ENCODE data around the gene CLIC6. TPM values are rescaled to one million over a fixed set of nuclear protein-coding genes. Genes with fewer than 3 reads are reported as not detected.

Gene CLIC6
- total and polyA plus RNA-seq, 2 donors from 2014 or later: 2.1 to 10.1 TPM

GRCh38 chr21:34687065-34687464 is 18.3 kb downstream of the CLIC6 start:
- Histone ChIP-seq H3K4me1 (ENCODE audit: control insufficient read depth in 2 of 3, insufficient read depth in 2 of 3, low read depth in 1 of 3, low read length in 3 of 3) (no peaks in the 10 kb centered on the region), H3K27me3 (ENCODE audit: control insufficient read depth, insufficient read depth, low read length) (no peaks in the 10 kb centered on the region), H3K36me3 (ENCODE audit: control insufficient read depth in 2 of 3, insufficient read depth in 3 of 3, low read length in 3 of 3) (no peaks in the 10 kb centered on the region), H3K27ac (ENCODE audit: low read depth in 2 of 2, low read length in 2 of 2) (no peak overlapping the region), H3K9me3 (ENCODE audit: control insufficient read depth in 2 of 3, insufficient read depth in 1 of 3, low read length in 3 of 3) (no peaks in the 10 kb centered on the region), H3K4me3 (ENCODE audit: low read length in 3 of 3) (no peak overlapping the region), H3K9ac (ENCODE audit: low read length in 3 of 3) (no peak overlapping the region)
- intact Hi-C loops (cut with DNase I): no loop called here
- no peak for TF ChIP-seq CTCF (IDR thresholded peaks at IDR 0.05; ENCODE audit: borderline replicate concordance, extremely low read depth, insufficient read depth)
- DNase-seq: no peak
- no peak for FAIRE-seq

DNA sequence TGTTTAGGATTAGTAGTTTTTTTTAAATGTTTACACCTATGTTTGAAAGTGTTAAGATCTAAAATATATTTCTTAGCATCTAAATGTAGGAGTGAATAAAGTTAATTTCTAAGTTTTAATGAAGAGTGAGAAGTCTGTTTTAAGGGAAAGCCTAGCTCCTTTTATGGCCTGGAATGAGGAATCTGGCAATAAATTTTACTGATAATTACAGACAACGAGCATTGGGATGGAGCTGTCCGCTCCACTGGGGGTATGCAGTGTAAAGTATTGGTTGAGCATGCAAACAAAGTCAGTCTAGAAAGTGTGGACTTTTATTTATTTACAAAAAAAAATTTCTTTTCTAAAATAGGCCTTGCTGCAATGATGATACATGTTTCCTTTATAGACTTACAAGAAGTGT is 19.0 kb downstream of the CLIC6 start:
- intact Hi-C loops (cut with DNase I): no loop called here
- no peaks in the 10 kb centered on the region for H3K4me1 ChIP-seq (ENCODE audit: control insufficient read depth in 2 of 3, insufficient read depth in 2 of 3, low read depth in 1 of 3, low read length in 3 of 3)
- no peaks in the 10 kb centered on the region for H3K9me3 ChIP-seq (ENCODE audit: control insufficient read depth in 2 of 3, insufficient read depth in 1 of 3, low read length in 3 of 3)
- DNase-seq (no peak), FAIRE-seq (no peak)
- H3K4me3 ChIP-seq (ENCODE audit: low read length in 3 of 3): no peak overlapping the region
- H3K27me3 ChIP-seq (ENCODE audit: control insufficient read depth, insufficient read depth, low read length): no peaks in the 10 kb centered on the region
- no peak for TF ChIP-seq CTCF (IDR thresholded peaks at IDR 0.05; ENCODE audit: borderline replicate concordance, extremely low read depth, insufficient read depth)
- no peaks in the 10 kb centered on the region for H3K36me3 ChIP-seq (ENCODE audit: control insufficient read depth in 2 of 3, insufficient read depth in 3 of 3, low read length in 3 of 3)
- no peak overlapping the region for H3K27ac ChIP-seq (ENCODE audit: low read depth in 2 of 2, low read length in 2 of 2)
- H3K9ac ChIP-seq (ENCODE audit: low read length in 3 of 3): no peak overlapping the region

GRCh38 chr21:34688145-34688544 is 19.4 kb downstream of the CLIC6 start:
- Histone ChIP-seq H3K4me1 (ENCODE audit: control insufficient read depth in 2 of 3, insufficient read depth in 2 of 3, low read depth in 1 of 3, low read length in 3 of 3) (no peaks in the 10 kb centered on the region), H3K9me3 (ENCODE audit: control insufficient read depth in 2 of 3, insufficient read depth in 1 of 3, low read length in 3 of 3) (no peaks in the 10 kb centered on the region), H3K36me3 (ENCODE audit: control insufficient read depth in 2 of 3, insufficient read depth in 3 of 3, low read length in 3 of 3) (no peaks in the 10 kb centered on the region), H3K27ac (ENCODE audit: low read depth in 2 of 2, low read length in 2 of 2) (no peak overlapping the region), H3K27me3 (ENCODE audit: control insufficient read depth, insufficient read depth, low read length) (no peaks in the 10 kb centered on the region), H3K4me3 (ENCODE audit: low read length in 3 of 3) (no peak overlapping the region), H3K9ac (ENCODE audit: low read length in 3 of 3) (no peak overlapping the region)
- peak; percentile 39 for TF ChIP-seq CTCF (IDR thresholded peaks at IDR 0.05; ENCODE audit: borderline replicate concordance, extremely low read depth, insufficient read depth)
- FAIRE-seq: no peak
- intact Hi-C loops (cut with DNase I): no loop called here
- peak in 2 of 5 donors; percentile 70 to 86 for DNase-seq

DNA sequence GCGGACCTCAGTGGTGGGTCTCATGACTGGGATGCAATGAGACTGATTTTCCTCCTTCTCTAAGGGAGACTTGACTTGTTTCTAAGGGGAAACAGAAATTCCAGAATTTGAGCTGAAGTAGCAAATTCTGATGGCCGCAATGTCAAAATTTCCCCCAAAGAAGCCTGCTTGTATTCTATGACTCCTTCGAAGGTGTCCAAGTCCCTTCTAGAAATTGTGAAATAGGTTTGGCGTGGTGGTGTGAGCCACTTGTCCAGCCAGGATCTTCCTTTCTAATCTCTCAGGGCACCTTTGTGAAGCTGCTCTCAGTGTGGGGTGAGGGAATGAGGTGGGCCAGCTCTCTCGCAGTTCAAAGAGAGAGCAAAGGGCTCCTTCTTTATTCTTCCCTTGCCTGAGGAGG is 19.9 kb downstream of the CLIC6 start:
- Histone ChIP-seq H3K9me3 (ENCODE audit: control insufficient read depth in 2 of 3, insufficient read depth in 1 of 3, low read length in 3 of 3) (no peaks in the 10 kb centered on the region), H3K27ac (ENCODE audit: low read depth in 2 of 2, low read length in 2 of 2) (no peak overlapping the region), H3K9ac (ENCODE audit: low read length in 3 of 3) (no peak overlapping the region), H3K4me1 (ENCODE audit: control insufficient read depth in 2 of 3, insufficient read depth in 2 of 3, low read depth in 1 of 3, low read length in 3 of 3) (no peaks in the 10 kb centered on the region), H3K4me3 (ENCODE audit: low read length in 3 of 3) (no peak overlapping the region), H3K36me3 (ENCODE audit: control insufficient read depth in 2 of 3, insufficient read depth in 3 of 3, low read length in 3 of 3) (no peaks in the 10 kb centered on the region), H3K27me3 (ENCODE audit: control insufficient read depth, insufficient read depth, low read length) (no peaks in the 10 kb centered on the region)
- DNase-seq (no peak), FAIRE-seq (no peak)
- no peak for TF ChIP-seq CTCF (IDR thresholded peaks at IDR 0.05; ENCODE audit: borderline replicate concordance, extremely low read depth, insufficient read depth)
- intact Hi-C loops (cut with DNase I): no loop called here
